HepG2 (cell line): ENCODE results near the gene NUP62. TPM values are rescaled to one million over a fixed set of nuclear protein-coding genes. Genes with fewer than 3 reads are reported as not detected.

ENCODE experiments used
- GZF1 ChIP-seq: sonication (generic); formaldehyde crosslinking; IDR thresholded peaks from 2 replicates; pipeline ENCODE4 v1.5.1; 2020; ENCODE audit warnings: mild to moderate bottlenecking, missing genetic modification reagents
- HOMEZ ChIP-seq: IDR thresholded peaks from 2 replicates; pipeline ENCODE4 v1.6.1; 2016; ENCODE audit warnings: low read depth
- IKZF1 ChIP-seq: fragments of 450-650 bp; IDR thresholded peaks from 2 replicates; pipeline ENCODE4 v1.7.1; 2016
- JARID2 ChIP-seq: sonication (generic); formaldehyde crosslinking; IDR thresholded peaks from 2 replicates; pipeline ENCODE4 v1.8.1; 2023; ENCODE audit warnings: missing genetic modification reagents, inconsistent platforms; ENCODE audit not compliant: insufficient replicate concordance
- MNT ChIP-seq: fragments of 450-650 bp; IDR thresholded peaks from 2 replicates; pipeline ENCODE4 v1.6.1; 2016
- MZF1 ChIP-seq: sonication (generic); formaldehyde crosslinking; IDR thresholded peaks from 2 replicates; pipeline ENCODE4 v1.8.1; 2023; ENCODE audit warnings: mild to moderate bottlenecking, missing genetic modification reagents, borderline replicate concordance
- NFE2 ChIP-seq: sonication (generic); formaldehyde crosslinking; IDR thresholded peaks from 2 replicates; pipeline ENCODE4 v1.4.0; 2020; ENCODE audit warnings: missing genetic modification reagents
- NFIC ChIP-seq: IDR thresholded peaks from 2 replicates; pipeline ENCODE4 v1.6.1; 2012; ENCODE audit warnings: mild to moderate bottlenecking, low read length, inconsistent platforms
- POLR2AphosphoS2 ChIP-seq: IDR thresholded peaks from 2 replicates; pipeline ENCODE4 v1.6.1; 2011; ENCODE audit warnings: low read depth, low read length, improper control_type of control experiment
- RFX1 ChIP-seq: fragments of 450-650 bp; IDR thresholded peaks from 2 replicates; pipeline ENCODE4 v1.6.1; 2017
- TCF7 ChIP-seq: sonication (generic); IDR thresholded peaks from 2 replicates; pipeline ENCODE4 v1.6.1; 2016; ENCODE audit warnings: antibody characterized with exemption, low read depth
- ZBTB25 ChIP-seq: IDR thresholded peaks from 2 replicates; pipeline ENCODE4 v1.6.1; 2018; ENCODE audit warnings: missing genetic modification reagents
- ZBTB4 ChIP-seq: sonication (generic); formaldehyde crosslinking; IDR thresholded peaks from 2 replicates; pipeline ENCODE4 v1.4.0; 2020; ENCODE audit warnings: missing genetic modification reagents, mild to moderate bottlenecking, borderline replicate concordance
- ZFP1 ChIP-seq: IDR thresholded peaks from 2 replicates; pipeline ENCODE4 v1.6.1; 2016
- ZNF101 ChIP-seq: sonication (generic); formaldehyde crosslinking; IDR thresholded peaks from 2 replicates; pipeline ENCODE4 v1.4.0; 2020; ENCODE audit warnings: mild to moderate bottlenecking, low read depth, missing genetic modification reagents, borderline replicate concordance
- ZNF234 ChIP-seq: sonication (generic); formaldehyde crosslinking; conservative IDR thresholded peaks from 2 replicates; pipeline ENCODE4 v1.5.1; 2020; ENCODE audit warnings: mild to moderate bottlenecking, missing genetic modification reagents
- ZNF251 ChIP-seq: sonication (generic); formaldehyde crosslinking; IDR thresholded peaks from 2 replicates; pipeline ENCODE4 v1.9.0; 2021; ENCODE audit warnings: mild to moderate bottlenecking, missing genetic modification reagents
- ZNF331 ChIP-seq: sonication (generic); formaldehyde crosslinking; IDR thresholded peaks from 2 replicates; pipeline ENCODE4 v1.4.0; 2020; ENCODE audit warnings: missing genetic modification reagents
- ZNF556 ChIP-seq: sonication (generic); formaldehyde crosslinking; IDR thresholded peaks from 2 replicates; pipeline ENCODE4 v1.4.0; 2020; ENCODE audit warnings: mild to moderate bottlenecking, missing genetic modification reagents, borderline replicate concordance
- ZNF775 ChIP-seq: sonication (generic); formaldehyde crosslinking; IDR thresholded peaks from 2 replicates; pipeline ENCODE4 v1.4.0; 2020; ENCODE audit warnings: missing genetic modification reagents, mild to moderate bottlenecking, moderate library complexity, borderline replicate concordance
- ZNF781 ChIP-seq: sonication (generic); formaldehyde crosslinking; IDR thresholded peaks from 2 replicates; pipeline ENCODE4 v1.5.1; 2020; ENCODE audit warnings: borderline replicate concordance, mild to moderate bottlenecking, missing genetic modification reagents; ENCODE audit errors: not compliant biosample characterization
- polyA plus RNA-seq, 8 experiments: library from polyadenylated mRNA; depleted of rRNA in 3 of 8; stranded (reverse) in 7 of 8; unstranded in 1 of 8; fragments of >200 nt; fragmentation: Illumina TruSeq in 4 of 8; extraction: Trizol in 4 of 8; gene quantifications; 2 replicates each; pipeline versions ENCODE4 v1.2.1 to v1.2.3, GENCODE V29; 2011 to 2016; ENCODE audit warnings: low read depth in 4 of 8, missing spikeins in 1 of 8, mixed read lengths in 1 of 8; ENCODE audit not compliant: insufficient read depth in 1 of 8
- total RNA-seq, 5 experiments: library from RNA; depleted of rRNA; stranded (reverse); fragments of >200 nt; fragmentation: Illumina TruSeq; extraction: Trizol; gene quantifications; 2 replicates each; pipeline ENCODE4 v1.2.3, GENCODE V29; 2016; ENCODE audit warnings: low read depth in 1 of 5

The NUP62 gene
- total and polyA plus RNA-seq, 2 of the 13 experiments (the other 11 are each of a cell fraction or from before 2014, with no cell fraction given) = 16.5 to 41.5 TPM

- no peak for TF ChIP-seq NFE2
- TF ChIP-seq ZNF101 (CRISPR knock-in tag) = no peak
- no peak for TF ChIP-seq POLR2AphosphoS2
- no peak for TF ChIP-seq ZFP1
- TF ChIP-seq IKZF1 = no peak
- peak; percentile 96 for TF ChIP-seq MNT
- no peak for TF ChIP-seq ZBTB4 (CRISPR knock-in tag)
- TF ChIP-seq GZF1 (CRISPR knock-in tag) = 0 out of 2 replicates have a peak, but pooled peaks have one; percentile 21
- no peak for TF ChIP-seq TCF7
- 0 out of 2 replicates have a peak, but pooled peaks have one; percentile 15 for TF ChIP-seq HOMEZ (CRISPR knock-in tag)
- no peak for TF ChIP-seq ZNF331 (CRISPR knock-in tag)
- TF ChIP-seq ZNF251 (CRISPR knock-in tag) = no peak
- TF ChIP-seq MZF1 (CRISPR knock-in tag) = no peak
- TF ChIP-seq ZNF775 (CRISPR knock-in tag) = no peak
- TF ChIP-seq ZNF234 (CRISPR knock-in tag) = no peak
- TF ChIP-seq ZNF781 (CRISPR knock-in tag) = no peak
- TF ChIP-seq NFIC = peak; percentile 88
- no peak for TF ChIP-seq JARID2
- TF ChIP-seq ZNF556 = no peak; the same call in 1 of the 2 replicates
- TF ChIP-seq ZBTB25 (CRISPR knock-in tag) = peak; percentile 84
- TF ChIP-seq RFX1 = no peak
These were observed 52.1 kb downstream of the NUP62 start, which contains the start of the genes AKT1S1 and TBC1D17 (continued) for GRCh38 chr19:49877020-49877878.
